ENCODE results near the gene FEZ2. TPM values are rescaled to one million over a fixed set of nuclear protein-coding genes. Genes with fewer than 3 reads are reported as not detected.
"Not testable (repeated sequence)": the region's sequence is repeated elsewhere in the genome, so short reads cannot be mapped to it uniquely, and the experiment has no call there.

Gene FEZ2
- total RNA-seq, 2 donors from 2014 or later = 12.7 to 19.1 TPM

DNA sequence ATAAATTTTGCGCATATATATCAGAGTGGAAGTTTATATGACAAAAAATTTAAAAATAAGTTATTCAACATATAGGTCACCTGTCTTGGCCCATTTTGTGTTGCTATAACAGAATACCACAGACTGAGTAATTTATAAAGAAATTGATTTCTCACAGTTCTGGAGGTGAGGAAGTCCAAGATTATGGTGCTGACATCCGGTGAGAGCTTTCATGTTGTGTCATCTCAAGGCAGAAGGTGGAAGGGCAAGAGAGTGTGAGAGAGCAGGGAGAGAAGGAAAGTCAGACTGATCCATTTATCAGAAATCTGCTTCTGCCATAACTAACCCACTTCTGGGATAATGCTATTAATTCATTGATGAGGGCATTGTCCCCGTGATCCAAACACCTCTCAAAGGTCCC, 9.0 kb upstream of the FEZ2 start:
- no peaks in the 10 kb centered on the region for H3K36me3 ChIP-seq (replicated peaks in 1 of 2; ENCODE audit: insufficient read depth in 1 of 2, low read depth in 2 of 2)
- no peaks in the 10 kb centered on the region for H3K4me1 ChIP-seq
- no peak for DNase-seq
- no peak overlapping the region for H3K27ac ChIP-seq
- 62 to 68% methylated on average over 3 of the region's 3 CpGs for WGBS, 2 donors
- no peak overlapping the region for H3K4me3 ChIP-seq
- H3K27me3 ChIP-seq = no peaks in the 10 kb centered on the region
- TF ChIP-seq, protein P1, sequence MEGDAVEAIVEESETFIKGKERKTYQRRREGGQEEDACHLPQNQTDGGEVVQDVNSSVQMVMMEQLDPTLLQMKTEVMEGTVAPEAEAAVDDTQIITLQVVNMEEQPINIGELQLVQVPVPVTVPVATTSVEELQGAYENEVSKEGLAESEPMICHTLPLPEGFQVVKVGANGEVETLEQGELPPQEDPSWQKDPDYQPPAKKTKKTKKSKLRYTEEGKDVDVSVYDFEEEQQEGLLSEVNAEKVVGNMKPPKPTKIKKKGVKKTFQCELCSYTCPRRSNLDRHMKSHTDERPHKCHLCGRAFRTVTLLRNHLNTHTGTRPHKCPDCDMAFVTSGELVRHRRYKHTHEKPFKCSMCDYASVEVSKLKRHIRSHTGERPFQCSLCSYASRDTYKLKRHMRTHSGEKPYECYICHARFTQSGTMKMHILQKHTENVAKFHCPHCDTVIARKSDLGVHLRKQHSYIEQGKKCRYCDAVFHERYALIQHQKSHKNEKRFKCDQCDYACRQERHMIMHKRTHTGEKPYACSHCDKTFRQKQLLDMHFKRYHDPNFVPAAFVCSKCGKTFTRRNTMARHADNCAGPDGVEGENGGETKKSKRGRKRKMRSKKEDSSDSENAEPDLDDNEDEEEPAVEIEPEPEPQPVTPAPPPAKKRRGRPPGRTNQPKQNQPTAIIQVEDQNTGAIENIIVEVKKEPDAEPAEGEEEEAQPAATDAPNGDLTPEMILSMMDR (IDR thresholded peaks at IDR 0.05) = no peak
- TF ChIP-seq POLR2A (IDR thresholded peaks at IDR 0.05) = no peak
- H3K9me3 ChIP-seq = no peaks in the 10 kb centered on the region
- intact Hi-C loops (cut with DNase I) = no loop called here
- no peak for ATAC-seq

DNA sequence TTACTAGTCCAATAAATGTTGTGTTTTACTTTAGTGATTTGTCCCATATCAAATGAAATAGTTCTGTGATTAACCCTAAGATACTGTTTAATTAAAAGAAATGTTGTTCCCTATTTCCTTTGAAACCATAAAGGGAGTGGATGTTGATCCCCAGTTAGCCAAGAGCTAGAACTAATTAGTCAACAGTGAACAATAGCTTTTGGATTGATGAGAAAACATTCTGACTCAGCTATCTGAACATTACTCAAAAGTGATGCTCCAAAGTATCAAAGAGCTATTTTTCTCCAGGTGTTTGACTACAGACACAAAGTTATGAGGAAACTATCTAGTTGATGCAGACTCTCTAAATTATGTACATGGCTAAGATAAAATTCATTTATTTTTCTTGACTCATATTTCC, 7.3 kb upstream of the FEZ2 start:
- ATAC-seq (no peak), DNase-seq (no peak)
- no peaks in the 10 kb centered on the region for H3K4me1 ChIP-seq
- intact Hi-C loops (cut with DNase I) = no loop called here
- no peak overlapping the region for H3K4me3 ChIP-seq
- no peak for TF ChIP-seq POLR2A (IDR thresholded peaks at IDR 0.05)
- TF ChIP-seq, protein P1 (IDR thresholded peaks at IDR 0.05) = no peak
- H3K36me3 ChIP-seq (replicated peaks in 1 of 2; ENCODE audit: insufficient read depth in 1 of 2, low read depth in 2 of 2) = no peaks in the 10 kb centered on the region
- H3K27me3 ChIP-seq = no peaks in the 10 kb centered on the region
- no peak overlapping the region for H3K27ac ChIP-seq
- no peaks in the 10 kb centered on the region for H3K9me3 ChIP-seq

DNA sequence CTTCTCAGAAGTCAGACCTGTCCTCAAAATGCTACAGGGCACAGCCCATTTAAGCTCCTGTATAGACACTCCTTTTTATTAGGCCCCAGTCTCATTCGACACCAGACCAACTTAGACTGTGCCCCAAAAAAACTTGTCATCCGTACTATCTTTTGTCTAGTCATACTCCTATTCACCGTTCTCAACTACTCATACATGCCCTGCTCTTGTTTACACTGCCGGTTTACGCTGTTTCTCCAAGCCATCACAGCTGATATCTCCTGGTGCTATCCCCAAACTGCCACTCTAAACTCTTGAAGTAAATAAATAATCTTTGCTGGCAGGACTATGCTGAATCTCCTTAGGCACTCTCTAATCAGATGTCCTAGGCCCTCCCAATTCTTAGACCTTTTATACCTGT, 5.7 kb upstream of the FEZ2 start:
- H3K4me3 ChIP-seq; H3K4me1 ChIP-seq; intact Hi-C loops (cut with DNase I); H3K9me3 ChIP-seq; DNase-seq; H3K36me3 ChIP-seq (replicated peaks in 1 of 2; ENCODE audit: insufficient read depth in 1 of 2, low read depth in 2 of 2); ATAC-seq; H3K27me3 ChIP-seq; H3K27ac ChIP-seq: not testable (repeated sequence)
- WGBS, 2 donors = 88 to 95% methylated on average over 5 of the region's 5 CpGs

DNA sequence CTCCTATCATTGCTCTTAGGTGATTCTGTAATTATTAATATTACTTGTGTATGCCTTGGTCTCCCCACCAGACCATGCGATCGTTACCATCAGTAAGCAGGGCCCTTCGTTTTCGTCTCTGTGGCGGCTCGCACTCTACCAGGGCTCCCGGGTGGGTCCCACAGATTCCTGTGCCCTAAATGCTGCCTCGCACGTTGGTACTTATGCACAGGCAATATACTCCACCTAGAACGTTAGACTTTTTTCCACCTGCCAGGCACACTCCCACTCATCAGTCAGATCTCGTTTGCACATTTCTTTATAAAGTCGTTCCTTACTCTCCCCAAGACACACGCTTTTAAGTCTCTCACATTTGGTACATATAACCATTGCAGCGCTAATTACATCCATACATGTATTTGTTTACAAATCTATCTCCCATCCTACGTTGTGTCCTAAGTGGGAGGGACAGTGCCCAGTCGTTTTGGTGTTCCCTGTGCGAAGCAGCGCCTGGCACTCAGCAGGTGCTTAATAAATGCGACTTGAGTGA, 901 bp downstream of the FEZ2 start:
- DNase-seq (no peak), ATAC-seq (no peak)
- intact Hi-C loops (cut with DNase I) = no loop called here
- H3K9me3 ChIP-seq = no peaks in the 10 kb centered on the region
- peak overlapping the region; percentile 62 to 100 for H3K4me3 ChIP-seq
- peaks cover 28% of the 10 kb centered on the region for H3K4me1 ChIP-seq
- TF ChIP-seq, protein P1 (IDR thresholded peaks at IDR 0.05) = no peak
- TF ChIP-seq POLR2A (IDR thresholded peaks at IDR 0.05) = no peak
- no peaks in the 10 kb centered on the region for H3K36me3 ChIP-seq (replicated peaks in 1 of 2; ENCODE audit: insufficient read depth in 1 of 2, low read depth in 2 of 2)
- no peaks in the 10 kb centered on the region for H3K27me3 ChIP-seq
- H3K27ac ChIP-seq = peak overlapping the region in 3 of 4 donors; percentile 84 to 96 (median 93)
- 24 to 26% methylated on average over 19 of the region's 19 CpGs for WGBS, 2 donors

DNA sequence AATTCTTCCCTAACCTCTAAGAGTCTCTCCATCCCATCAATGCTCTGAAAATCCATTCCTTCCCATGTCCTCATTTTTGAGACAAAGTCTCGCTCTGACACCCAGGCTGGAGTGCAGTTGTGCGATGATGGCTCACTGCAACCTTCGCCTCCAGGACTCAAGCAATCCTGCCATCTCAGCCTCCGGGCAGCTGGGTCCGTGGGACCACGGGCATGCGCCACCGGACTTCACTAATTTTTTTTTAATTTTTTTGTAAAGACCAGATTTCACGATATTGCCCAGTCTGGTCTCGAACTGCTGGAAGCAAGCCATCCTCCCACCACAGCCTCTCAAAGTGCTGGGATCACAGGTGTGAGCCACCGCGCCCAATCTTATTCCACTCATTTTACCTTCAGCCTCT, 1.6 kb downstream of the FEZ2 start:
- H3K4me3 ChIP-seq = no peak overlapping the region
- no peak overlapping the region for H3K27ac ChIP-seq
- intact Hi-C loops (cut with DNase I) = no loop called here
- no peak for TF ChIP-seq POLR2A (IDR thresholded peaks at IDR 0.05)
- TF ChIP-seq, protein P1 (IDR thresholded peaks at IDR 0.05) = no peak
- no peaks in the 10 kb centered on the region for H3K9me3 ChIP-seq
- no peaks in the 10 kb centered on the region for H3K36me3 ChIP-seq (replicated peaks in 1 of 2; ENCODE audit: insufficient read depth in 1 of 2, low read depth in 2 of 2)
- ATAC-seq (no peak), DNase-seq (no peak)
- H3K4me1 ChIP-seq = peaks cover 31% of the 10 kb centered on the region
- H3K27me3 ChIP-seq = no peaks in the 10 kb centered on the region
- 96 to 97% methylated on average over 12 of the region's 12 CpGs for WGBS, 2 donors
